ENCODE results near the gene KRT79. TPM values are rescaled to one million over a fixed set of nuclear protein-coding genes. Genes with fewer than 3 reads are reported as not detected.

The KRT79 gene
- total and polyA plus RNA-seq, 9 of the 15 experiments (the other 6 are each of a cell fraction or from before 2014, with no cell fraction given), result 0.03 to 2.3 (median 0.23) TPM; not detected in 2

GRCh38 chr12:52860102-52860823, 26.2 kb upstream of the KRT79 start:
- Histone ChIP-seq H3K27ac (ENCODE audit: extremely low read depth, low read depth, low read length) (no peak overlapping the region), H3K4me3 (no peak overlapping the region), H2AFZ (ENCODE audit: low read depth, low read length) (no peak overlapping the region), H3K9me3 (replicated peaks; ENCODE audit: control insufficient read depth, insufficient read depth, low read depth, low read length) (no peaks in the 10 kb centered on the region), H3K9ac (ENCODE audit: insufficient read depth in 1 of 2, low read depth in 2 of 2, low read length in 2 of 2) (no peak overlapping the region), H3K4me1 (replicated peaks in 1 of 2; ENCODE audit: control insufficient read depth in 2 of 2, insufficient read depth in 2 of 2, low read length in 2 of 2) (no peaks in the 10 kb centered on the region; a peak in 1 of 5 replicates), H3K36me3 (ENCODE audit: control insufficient read depth, insufficient read depth, low read length) (no peaks in the 10 kb centered on the region), H3K9me1 (ENCODE audit: control insufficient read depth, insufficient read depth, low read length) (no peaks in the 10 kb centered on the region), H4K20me1 (replicated peaks; ENCODE audit: control insufficient read depth, insufficient read depth, low read length) (peaks cover 2% of the 10 kb centered on the region; the same call in 1 of the 2 replicates), H3K79me2 (ENCODE audit: control insufficient read depth, insufficient read depth, low read length) (no peaks in the 10 kb centered on the region), H3K27me3 (ENCODE audit: control insufficient read depth in 2 of 2, insufficient read depth in 2 of 2, low read length in 2 of 2) (peaks cover 2 to 28% of the 10 kb centered on the region in 2 experiments; a peak in 3 of 5 replicates), H3K4me2 (ENCODE audit: insufficient read depth, low read length) (no peak overlapping the region)
- intact Hi-C loops (cut with micrococcal nuclease), result no loop called here
- ChIA-PET CTCF (ENCODE audit: low intra/inter-chr PET ratio) (no interaction called here), POLR2A (interaction anchor here (0.6 kb wide), 1 partner anchor 13 kb away, joined by 5 read pairs; no protein-coding TSS in a partner anchor)
- in situ Hi-C loops (cut with MboI), result no loop called here
- no peak for FAIRE-seq
- 13% methylated on average over 6 of the region's 6 CpGs for WGBS (ENCODE audit: insufficient coverage, low coverage, missing lambda C conversion rate)
- no peak for ATAC-seq
- peak; percentile 55 for TF ChIP-seq CEBPB (tag; IDR thresholded peaks at IDR 0.05)
- TF ChIP-seq, protein P1, sequence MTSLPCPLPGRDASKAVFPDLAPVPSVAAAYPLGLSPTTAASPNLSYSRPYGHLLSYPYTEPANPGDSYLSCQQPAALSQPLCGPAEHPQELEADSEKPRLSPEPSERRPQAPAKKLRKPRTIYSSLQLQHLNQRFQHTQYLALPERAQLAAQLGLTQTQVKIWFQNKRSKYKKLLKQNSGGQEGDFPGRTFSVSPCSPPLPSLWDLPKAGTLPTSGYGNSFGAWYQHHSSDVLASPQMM (CRISPR knock-in tag; IDR thresholded peaks at IDR 0.05), result no peak
- no peak for DNase-seq (ENCODE audit: extremely low read depth in 1 of 4, low spot score in 3 of 4)
- BruUV-seq (replicated peaks), result no TSS peak

DNA sequence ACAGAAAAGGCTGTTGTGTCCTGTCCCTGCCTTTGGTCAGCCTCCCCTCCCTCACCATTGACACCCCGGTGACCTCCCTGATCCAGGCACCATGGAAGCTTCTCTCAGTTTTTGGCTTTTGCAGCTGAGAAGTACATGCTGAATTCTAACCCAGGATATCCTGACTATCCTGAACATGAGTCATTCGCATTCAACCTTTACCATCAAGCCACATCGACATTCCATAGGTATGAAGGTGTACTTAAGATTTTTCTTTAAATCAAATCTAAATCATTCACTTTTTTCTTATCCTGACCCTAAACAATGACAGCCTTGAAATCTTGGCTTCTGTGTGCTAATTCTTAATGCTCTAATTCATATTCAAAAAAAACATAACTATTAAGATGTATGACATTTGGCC, 23.4 kb upstream of the KRT79 start:
- H3K9me1 ChIP-seq (ENCODE audit: control insufficient read depth, insufficient read depth, low read length), result no peaks in the 10 kb centered on the region
- H3K4me2 ChIP-seq (ENCODE audit: insufficient read depth, low read length), result no peak overlapping the region
- peaks cover 0 to 30% of the 10 kb centered on the region in 2 experiments; a peak in 3 of 5 replicates for H3K27me3 ChIP-seq (ENCODE audit: control insufficient read depth in 2 of 2, insufficient read depth in 2 of 2, low read length in 2 of 2)
- FAIRE-seq (no peak), ATAC-seq (no peak), DNase-seq (ENCODE audit: extremely low read depth in 1 of 4, low spot score in 3 of 4) (no peak)
- H3K9ac ChIP-seq (ENCODE audit: insufficient read depth in 1 of 2, low read depth in 2 of 2, low read length in 2 of 2), result no peak overlapping the region
- no peaks in the 10 kb centered on the region for H3K36me3 ChIP-seq (ENCODE audit: control insufficient read depth, insufficient read depth, low read length)
- H3K9me3 ChIP-seq (replicated peaks; ENCODE audit: control insufficient read depth, insufficient read depth, low read depth, low read length), result no peaks in the 10 kb centered on the region
- in situ Hi-C loops (cut with MboI), result no loop called here
- H3K27ac ChIP-seq (ENCODE audit: extremely low read depth, low read depth, low read length), result no peak overlapping the region
- TF ChIP-seq HDAC2 (IDR thresholded peaks at IDR 0.05) (no peak), HMG20B (CRISPR knock-in tag; IDR thresholded peaks at IDR 0.05) (no peak)
- BruUV-seq (replicated peaks), result no TSS peak
- intact Hi-C loops (cut with micrococcal nuclease), result no loop called here
- ChIA-PET POLR2A (no interaction called here), CTCF (ENCODE audit: low intra/inter-chr PET ratio) (no interaction called here)
- no peaks in the 10 kb centered on the region for H3K4me1 ChIP-seq (replicated peaks in 1 of 2; ENCODE audit: control insufficient read depth in 2 of 2, insufficient read depth in 2 of 2, low read length in 2 of 2)
- WGBS (ENCODE audit: insufficient coverage, low coverage, missing lambda C conversion rate), result 0% methylated on average over 3 of the region's 3 CpGs
- H4K20me1 ChIP-seq (replicated peaks; ENCODE audit: control insufficient read depth, insufficient read depth, low read length), result peaks cover 2% of the 10 kb centered on the region; the same call in 1 of the 2 replicates
- no peak overlapping the region for H3K4me3 ChIP-seq
- H3K79me2 ChIP-seq (ENCODE audit: control insufficient read depth, insufficient read depth, low read length), result no peaks in the 10 kb centered on the region
- H2AFZ ChIP-seq (ENCODE audit: low read depth, low read length), result no peak overlapping the region

Data from K562 (cell line).